Spleen (tissue), 7 donors: ENCODE results near the gene SETBP1.

ENCODE experiments used
- POLR2A ChIP-seq, 3 donors: fragments of 450-650 bp; IDR thresholded peaks; one replicate each; pipeline ENCODE4 v1.5.1; 2017; ENCODE audit warnings: antibody characterized with exemption in 3 of 3, mild to moderate bottlenecking in 1 of 3
- TF ChIP-seq, protein P1 (sequence below), 11 experiments: fragments of 200-600 bp in 7 of 11; fragments of 450-650 bp in 4 of 11; sonication (generic) in 4 of 11; IDR thresholded peaks in 8 of 11; conservative IDR thresholded peaks in 3 of 11; 1 replicate in 7 of 11; 2 replicates in 4 of 11; pipeline versions ENCODE4 v1.4.0 to v1.8.0; 2016 to 2021; ENCODE audit warnings: antibody characterized with exemption in 11 of 11, inconsistent platforms in 4 of 11, mild to moderate bottlenecking in 1 of 11
- donor health status: DM: no; HTN: no; CAD: no; lungs with moderate emphysema.
- donor health status: DM: no; HTN: no; CAD: no.
- donor health status: DM: no; HTN: no; CAD: no.

- TF ChIP-seq POLR2A (IDR thresholded peaks at IDR 0.05), result no peak
- TF ChIP-seq, protein P1, sequence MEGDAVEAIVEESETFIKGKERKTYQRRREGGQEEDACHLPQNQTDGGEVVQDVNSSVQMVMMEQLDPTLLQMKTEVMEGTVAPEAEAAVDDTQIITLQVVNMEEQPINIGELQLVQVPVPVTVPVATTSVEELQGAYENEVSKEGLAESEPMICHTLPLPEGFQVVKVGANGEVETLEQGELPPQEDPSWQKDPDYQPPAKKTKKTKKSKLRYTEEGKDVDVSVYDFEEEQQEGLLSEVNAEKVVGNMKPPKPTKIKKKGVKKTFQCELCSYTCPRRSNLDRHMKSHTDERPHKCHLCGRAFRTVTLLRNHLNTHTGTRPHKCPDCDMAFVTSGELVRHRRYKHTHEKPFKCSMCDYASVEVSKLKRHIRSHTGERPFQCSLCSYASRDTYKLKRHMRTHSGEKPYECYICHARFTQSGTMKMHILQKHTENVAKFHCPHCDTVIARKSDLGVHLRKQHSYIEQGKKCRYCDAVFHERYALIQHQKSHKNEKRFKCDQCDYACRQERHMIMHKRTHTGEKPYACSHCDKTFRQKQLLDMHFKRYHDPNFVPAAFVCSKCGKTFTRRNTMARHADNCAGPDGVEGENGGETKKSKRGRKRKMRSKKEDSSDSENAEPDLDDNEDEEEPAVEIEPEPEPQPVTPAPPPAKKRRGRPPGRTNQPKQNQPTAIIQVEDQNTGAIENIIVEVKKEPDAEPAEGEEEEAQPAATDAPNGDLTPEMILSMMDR (IDR thresholded peaks at IDR 0.05 in 8 of 11, conservative IDR thresholded peaks at IDR 0.05 in 3 of 11), result no peak
Measured at GRCh38 chr18:45109706-45110105, 429.0 kb downstream of the SETBP1 start.
